Inflammatory macrophage treated with lipopolysaccharide for 4 hours (primary cell): ENCODE measurements around the gene CHST11.

ENCODE experiments used
- DNase-seq: peaks from one replicate; pipeline ENCODE4 v3.0.0-alpha.2; 2020

The CHST11 gene

GRCh38 chr12:104460973-104461698 is 4.4 kb downstream of the CHST11 start:
- no peak for DNase-seq

- no peak for DNase-seq
Measured at GRCh38 chr12:104462325-104462724, 5.6 kb downstream of the CHST11 start.

- peak; percentile 73 for DNase-seq
Measured at GRCh38 chr12:104462931-104463339, 6.2 kb downstream of the CHST11 start.

- DNase-seq = no peak
Measured at GRCh38 chr12:104463368-104463767, 6.6 kb downstream of the CHST11 start.

GRCh38 chr12:104464899-104465298 is 8.2 kb downstream of the CHST11 start:
- no peak for DNase-seq

- no peak for DNase-seq
Measured at GRCh38 chr12:104466709-104467345, 10.1 kb downstream of the CHST11 start.

GRCh38 chr12:104467346-104467837 is 10.6 kb downstream of the CHST11 start:
- no peak for DNase-seq

- DNase-seq = no peak
Measured at GRCh38 chr12:104468371-104468770, 11.6 kb downstream of the CHST11 start.

GRCh38 chr12:104469066-104469465 is 12.3 kb downstream of the CHST11 start:
- no peak for DNase-seq

- no peak for DNase-seq
Measured at GRCh38 chr12:104469523-104469922, 12.8 kb downstream of the CHST11 start.

GRCh38 chr12:104470521-104470920 is 13.8 kb downstream of the CHST11 start:
- DNase-seq = no peak

GRCh38 chr12:104471336-104471735 is 14.6 kb downstream of the CHST11 start:
- DNase-seq = no peak

- DNase-seq = no peak
Measured at GRCh38 chr12:104472748-104473147, 16.0 kb downstream of the CHST11 start.

- DNase-seq = no peak
Measured at GRCh38 chr12:104473374-104473983, 16.7 kb downstream of the CHST11 start.

- no peak for DNase-seq
Measured at GRCh38 chr12:104475271-104475670, 18.5 kb downstream of the CHST11 start.

GRCh38 chr12:104477510-104478390 is 21.0 kb downstream of the CHST11 start:
- peak; percentile 53 for DNase-seq

GRCh38 chr12:104478396-104479122 is 21.8 kb downstream of the CHST11 start:
- DNase-seq = peak; percentile 77

- DNase-seq = no peak
Measured at GRCh38 chr12:104479123-104479662, 22.4 kb downstream of the CHST11 start.

GRCh38 chr12:104480012-104480411 is 23.3 kb downstream of the CHST11 start:
- no peak for DNase-seq

GRCh38 chr12:104480826-104481440 is 24.2 kb downstream of the CHST11 start:
- DNase-seq = peak; percentile 91

GRCh38 chr12:104482113-104482512 is 25.4 kb downstream of the CHST11 start:
- DNase-seq = no peak
